Measurements from ENCODE around the gene LONP1.

Gene LONP1

GRCh38 chr19:5655412-5655811 is 64.5 kb downstream of the LONP1 start:
- Histone ChIP-seq H3K27me3 (ENCODE audit: control insufficient read depth, insufficient read depth, low read length) (no peaks in the 10 kb centered on the region), H3K4me3 (ENCODE audit: low read depth, low read length) (no peak overlapping the region), H3K36me3 (ENCODE audit: control insufficient read depth, insufficient read depth, low read length) (peaks cover 94% of the 10 kb centered on the region)

GRCh38 chr19:5654931-5655330 is 65.0 kb downstream of the LONP1 start:
- Histone ChIP-seq H3K27me3 (ENCODE audit: control insufficient read depth, insufficient read depth, low read length) (no peaks in the 10 kb centered on the region), H3K4me1 (ENCODE audit: control insufficient read depth, insufficient read depth, low read length) (no peaks in the 10 kb centered on the region), H3K36me3 (ENCODE audit: control insufficient read depth, insufficient read depth, low read length) (peaks cover 94% of the 10 kb centered on the region), H3K27ac (ENCODE audit: low read depth, low read length) (no peak overlapping the region), H3K9me3 (ENCODE audit: control insufficient read depth, insufficient read depth, low read depth, low read length) (no peaks in the 10 kb centered on the region), H3K4me3 (ENCODE audit: low read depth, low read length) (no peak overlapping the region), H3K9ac (ENCODE audit: low read length) (no peak overlapping the region)

More at GRCh38 chr19:5655412-5655811, 64.5 kb downstream of the LONP1 start:
- no peak overlapping the region for H3K27ac ChIP-seq (ENCODE audit: low read depth, low read length)
- H3K9ac ChIP-seq (ENCODE audit: low read length): no peak overlapping the region
- H3K4me1 ChIP-seq (ENCODE audit: control insufficient read depth, insufficient read depth, low read length): no peaks in the 10 kb centered on the region
- no peaks in the 10 kb centered on the region for H3K9me3 ChIP-seq (ENCODE audit: control insufficient read depth, insufficient read depth, low read depth, low read length)

GRCh38 chr19:5652261-5652660 is 67.7 kb downstream of the LONP1 start:
- Histone ChIP-seq H3K9ac (ENCODE audit: low read length) (no peak overlapping the region), H3K36me3 (ENCODE audit: control insufficient read depth, insufficient read depth, low read length) (peaks cover 90% of the 10 kb centered on the region), H3K4me1 (ENCODE audit: control insufficient read depth, insufficient read depth, low read length) (no peaks in the 10 kb centered on the region), H3K9me3 (ENCODE audit: control insufficient read depth, insufficient read depth, low read depth, low read length) (no peaks in the 10 kb centered on the region), H3K27me3 (ENCODE audit: control insufficient read depth, insufficient read depth, low read length) (no peaks in the 10 kb centered on the region), H3K4me3 (ENCODE audit: low read depth, low read length) (no peak overlapping the region), H3K27ac (ENCODE audit: low read depth, low read length) (no peak overlapping the region)

GRCh38 chr19:5651361-5651760 is 68.6 kb downstream of the LONP1 start:
- Histone ChIP-seq H3K9me3 (ENCODE audit: control insufficient read depth, insufficient read depth, low read depth, low read length) (no peaks in the 10 kb centered on the region), H3K4me1 (ENCODE audit: control insufficient read depth, insufficient read depth, low read length) (no peaks in the 10 kb centered on the region), H3K9ac (ENCODE audit: low read length) (no peak overlapping the region), H3K27me3 (ENCODE audit: control insufficient read depth, insufficient read depth, low read length) (no peaks in the 10 kb centered on the region), H3K27ac (ENCODE audit: low read depth, low read length) (no peak overlapping the region), H3K4me3 (ENCODE audit: low read depth, low read length) (no peak overlapping the region), H3K36me3 (ENCODE audit: control insufficient read depth, insufficient read depth, low read length) (peaks cover 91% of the 10 kb centered on the region)

- Histone ChIP-seq H3K9ac (ENCODE audit: low read length) (no peak overlapping the region), H3K27ac (ENCODE audit: low read depth, low read length) (no peak overlapping the region), H3K27me3 (ENCODE audit: control insufficient read depth, insufficient read depth, low read length) (no peaks in the 10 kb centered on the region), H3K9me3 (ENCODE audit: control insufficient read depth, insufficient read depth, low read depth, low read length) (no peaks in the 10 kb centered on the region), H3K4me1 (ENCODE audit: control insufficient read depth, insufficient read depth, low read length) (no peaks in the 10 kb centered on the region), H3K36me3 (ENCODE audit: control insufficient read depth, insufficient read depth, low read length) (peaks cover 91% of the 10 kb centered on the region), H3K4me3 (ENCODE audit: low read depth, low read length) (no peak overlapping the region)
These were observed 71.5 kb downstream of the LONP1 start for GRCh38 chr19:5648464-5648863.

GRCh38 chr19:5646703-5647102 is 73.2 kb downstream of the LONP1 start:
- Histone ChIP-seq H3K4me1 (ENCODE audit: control insufficient read depth, insufficient read depth, low read length) (no peaks in the 10 kb centered on the region), H3K4me3 (ENCODE audit: low read depth, low read length) (no peak overlapping the region), H3K27ac (ENCODE audit: low read depth, low read length) (no peak overlapping the region), H3K36me3 (ENCODE audit: control insufficient read depth, insufficient read depth, low read length) (peaks cover 91% of the 10 kb centered on the region), H3K9ac (ENCODE audit: low read length) (no peak overlapping the region), H3K9me3 (ENCODE audit: control insufficient read depth, insufficient read depth, low read depth, low read length) (no peaks in the 10 kb centered on the region), H3K27me3 (ENCODE audit: control insufficient read depth, insufficient read depth, low read length) (no peaks in the 10 kb centered on the region)

GRCh38 chr19:5645409-5645808 is 74.5 kb downstream of the LONP1 start:
- Histone ChIP-seq H3K9ac (ENCODE audit: low read length) (no peak overlapping the region), H3K36me3 (ENCODE audit: control insufficient read depth, insufficient read depth, low read length) (peaks cover 85% of the 10 kb centered on the region), H3K9me3 (ENCODE audit: control insufficient read depth, insufficient read depth, low read depth, low read length) (no peaks in the 10 kb centered on the region), H3K4me1 (ENCODE audit: control insufficient read depth, insufficient read depth, low read length) (no peaks in the 10 kb centered on the region), H3K27ac (ENCODE audit: low read depth, low read length) (no peak overlapping the region), H3K27me3 (ENCODE audit: control insufficient read depth, insufficient read depth, low read length) (no peaks in the 10 kb centered on the region), H3K4me3 (ENCODE audit: low read depth, low read length) (no peak overlapping the region)

- no peak overlapping the region for H3K4me3 ChIP-seq (ENCODE audit: low read depth, low read length)
- H3K9ac ChIP-seq (ENCODE audit: low read length): no peak overlapping the region
- H3K4me1 ChIP-seq (ENCODE audit: control insufficient read depth, insufficient read depth, low read length): no peaks in the 10 kb centered on the region
- H3K36me3 ChIP-seq (ENCODE audit: control insufficient read depth, insufficient read depth, low read length): peaks cover 76% of the 10 kb centered on the region
- no peaks in the 10 kb centered on the region for H3K9me3 ChIP-seq (ENCODE audit: control insufficient read depth, insufficient read depth, low read depth, low read length)
- no peak overlapping the region for H3K27ac ChIP-seq (ENCODE audit: low read depth, low read length)
- H3K27me3 ChIP-seq (ENCODE audit: control insufficient read depth, insufficient read depth, low read length): no peaks in the 10 kb centered on the region
These were observed 75.9 kb downstream of the LONP1 start for GRCh38 chr19:5644037-5644436.

- no peak overlapping the region for H3K27ac ChIP-seq (ENCODE audit: low read depth, low read length)
These were observed 76.9 kb downstream of the LONP1 start for GRCh38 chr19:5643060-5643459.

GRCh38 chr19:5642204-5642603 is 77.7 kb downstream of the LONP1 start:
- no peaks in the 10 kb centered on the region for H3K4me1 ChIP-seq (ENCODE audit: control insufficient read depth, insufficient read depth, low read length)
- no peak overlapping the region for H3K27ac ChIP-seq (ENCODE audit: low read depth, low read length)
- H3K4me3 ChIP-seq (ENCODE audit: low read depth, low read length): no peak overlapping the region
- H3K9ac ChIP-seq (ENCODE audit: low read length): no peak overlapping the region
- H3K36me3 ChIP-seq (ENCODE audit: control insufficient read depth, insufficient read depth, low read length): peaks cover 62% of the 10 kb centered on the region
- H3K27me3 ChIP-seq (ENCODE audit: control insufficient read depth, insufficient read depth, low read length): no peaks in the 10 kb centered on the region
- H3K9me3 ChIP-seq (ENCODE audit: control insufficient read depth, insufficient read depth, low read depth, low read length): no peaks in the 10 kb centered on the region

More at GRCh38 chr19:5643060-5643459, 76.9 kb downstream of the LONP1 start:
- H3K4me1 ChIP-seq (ENCODE audit: control insufficient read depth, insufficient read depth, low read length): no peaks in the 10 kb centered on the region
- peaks cover 70% of the 10 kb centered on the region for H3K36me3 ChIP-seq (ENCODE audit: control insufficient read depth, insufficient read depth, low read length)
- no peak overlapping the region for H3K4me3 ChIP-seq (ENCODE audit: low read depth, low read length)
- no peaks in the 10 kb centered on the region for H3K27me3 ChIP-seq (ENCODE audit: control insufficient read depth, insufficient read depth, low read length)
- no peak overlapping the region for H3K9ac ChIP-seq (ENCODE audit: low read length)
- no peaks in the 10 kb centered on the region for H3K9me3 ChIP-seq (ENCODE audit: control insufficient read depth, insufficient read depth, low read depth, low read length)

Measured in HUES6 (cell line).